GM12892 (cell line): ENCODE data around the gene RBM33.

ENCODE experiments used
- POLR2A ChIP-seq: IDR thresholded peaks from 2 replicates; pipeline ENCODE4 v1.6.1; 2011; ENCODE audit warnings: low read depth, low read length, control low read depth
- POLR2AphosphoS5 ChIP-seq: IDR thresholded peaks from 2 replicates; pipeline ENCODE4 v1.6.1; 2011; ENCODE audit warnings: low read depth, low read length, control low read depth
- TAF1 ChIP-seq: IDR thresholded peaks from 2 replicates; pipeline ENCODE4 v1.6.1; 2011; ENCODE audit warnings: low read depth, mild to moderate bottlenecking, control low read depth, low read length, borderline replicate concordance

DNA sequence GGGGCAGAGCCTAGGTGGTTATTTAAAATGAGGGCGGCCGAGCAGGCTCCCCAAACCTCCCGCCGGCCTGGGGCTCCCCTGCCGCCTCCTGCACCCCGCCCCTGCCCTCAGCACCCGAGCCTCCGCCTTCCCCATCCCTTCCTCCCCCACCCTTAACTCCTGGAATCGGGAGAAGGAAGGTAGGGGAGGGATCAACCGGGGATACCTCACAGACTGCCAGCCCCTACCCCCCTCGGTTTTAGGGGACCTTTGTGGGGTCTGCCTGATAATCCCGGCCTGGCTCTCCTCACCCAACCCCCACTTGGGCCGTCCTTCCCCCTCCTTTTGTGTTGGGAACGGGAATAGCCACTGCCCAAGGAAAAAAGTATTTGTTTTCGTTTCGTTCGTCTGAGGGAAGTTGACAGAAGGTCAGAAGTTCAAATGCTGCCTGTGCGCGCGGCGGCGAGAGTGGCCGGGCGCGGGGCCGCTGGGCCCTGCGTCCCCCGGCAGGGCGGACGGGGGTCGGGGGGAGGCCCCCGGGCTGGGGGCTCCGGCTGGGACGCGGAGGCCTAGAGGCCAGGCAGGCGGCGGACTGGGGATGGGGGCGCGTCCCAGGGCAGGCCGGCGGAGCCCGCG is 165.0 kb downstream of the RBM33 start:
- TF ChIP-seq POLR2A: no peak
- no peak for TF ChIP-seq POLR2AphosphoS5
- no peak for TF ChIP-seq TAF1
